ENCODE measurements around the gene AHRR. TPM values are rescaled to one million over a fixed set of nuclear protein-coding genes. Genes with fewer than 3 reads are reported as not detected.

Gene AHRR
- total RNA-seq, 1 experiment from 2014 or later = 1.3 TPM

DNA sequence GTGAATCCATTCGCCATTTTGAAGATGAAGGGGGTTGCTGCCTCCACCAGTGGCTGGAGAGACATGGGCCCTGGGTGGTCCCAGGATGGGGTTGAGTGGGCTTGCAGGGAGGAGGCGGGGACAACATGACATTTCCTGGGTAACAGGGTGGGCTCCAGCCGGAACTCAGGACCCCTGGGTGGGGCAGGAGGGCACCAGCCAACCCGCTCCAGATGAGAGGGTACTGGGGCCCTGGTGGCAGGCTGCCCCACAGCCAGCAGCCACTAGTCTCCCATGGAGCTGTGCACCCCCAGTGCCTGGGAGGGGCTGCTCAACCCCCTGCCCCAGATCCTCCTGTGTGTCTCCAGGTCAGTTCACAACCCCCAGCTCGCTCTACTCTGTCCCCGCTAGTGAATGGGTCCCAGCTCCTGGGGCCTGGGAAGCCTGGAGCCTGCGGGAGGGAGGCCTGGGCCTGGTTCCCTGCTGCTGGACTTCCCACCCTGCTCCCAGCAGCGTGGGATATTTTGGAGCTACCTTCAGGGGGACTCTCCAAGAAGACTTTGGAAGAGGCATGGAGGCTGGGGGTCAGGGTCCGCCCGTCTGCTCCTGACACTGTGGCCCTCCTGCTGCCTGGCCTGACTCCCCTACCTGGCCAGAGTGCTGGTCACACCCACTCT, 55.9 kb downstream of the AHRR start:
- peaks cover 3% of the 10 kb centered on the region for H3K4me1 Mint-ChIP-seq (ENCODE audit: low read depth, unreplicated experiment)
- H3K9me3 Mint-ChIP-seq (ENCODE audit: low read depth, unreplicated experiment) = peaks cover 2% of the 10 kb centered on the region
- no peak overlapping the region for H3K4me3 Mint-ChIP-seq (ENCODE audit: low read depth, unreplicated experiment)
- intact Hi-C loops (cut with micrococcal nuclease; ENCODE audit: unreplicated experiment) = no loop called here
- CTCF ChIA-PET = interaction anchor here (0.6 kb wide), 1 partner anchor 488 kb away, joined by 10 read pairs; no protein-coding TSS in a partner anchor
- H3K27me3 Mint-ChIP-seq (ENCODE audit: unreplicated experiment) = no peaks in the 10 kb centered on the region
- BruUV-seq (replicated peaks) = no TSS peak
- no peak for DNase-seq
- H3K27ac Mint-ChIP-seq (ENCODE audit: unreplicated experiment) = no peak overlapping the region
- no peaks in the 10 kb centered on the region for H3K36me3 Mint-ChIP-seq (ENCODE audit: insufficient read depth, unreplicated experiment)
- TF ChIP-seq, protein P1, sequence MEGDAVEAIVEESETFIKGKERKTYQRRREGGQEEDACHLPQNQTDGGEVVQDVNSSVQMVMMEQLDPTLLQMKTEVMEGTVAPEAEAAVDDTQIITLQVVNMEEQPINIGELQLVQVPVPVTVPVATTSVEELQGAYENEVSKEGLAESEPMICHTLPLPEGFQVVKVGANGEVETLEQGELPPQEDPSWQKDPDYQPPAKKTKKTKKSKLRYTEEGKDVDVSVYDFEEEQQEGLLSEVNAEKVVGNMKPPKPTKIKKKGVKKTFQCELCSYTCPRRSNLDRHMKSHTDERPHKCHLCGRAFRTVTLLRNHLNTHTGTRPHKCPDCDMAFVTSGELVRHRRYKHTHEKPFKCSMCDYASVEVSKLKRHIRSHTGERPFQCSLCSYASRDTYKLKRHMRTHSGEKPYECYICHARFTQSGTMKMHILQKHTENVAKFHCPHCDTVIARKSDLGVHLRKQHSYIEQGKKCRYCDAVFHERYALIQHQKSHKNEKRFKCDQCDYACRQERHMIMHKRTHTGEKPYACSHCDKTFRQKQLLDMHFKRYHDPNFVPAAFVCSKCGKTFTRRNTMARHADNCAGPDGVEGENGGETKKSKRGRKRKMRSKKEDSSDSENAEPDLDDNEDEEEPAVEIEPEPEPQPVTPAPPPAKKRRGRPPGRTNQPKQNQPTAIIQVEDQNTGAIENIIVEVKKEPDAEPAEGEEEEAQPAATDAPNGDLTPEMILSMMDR (IDR thresholded peaks at IDR 0.05; ENCODE audit: unreplicated experiment) = no peak

DNA sequence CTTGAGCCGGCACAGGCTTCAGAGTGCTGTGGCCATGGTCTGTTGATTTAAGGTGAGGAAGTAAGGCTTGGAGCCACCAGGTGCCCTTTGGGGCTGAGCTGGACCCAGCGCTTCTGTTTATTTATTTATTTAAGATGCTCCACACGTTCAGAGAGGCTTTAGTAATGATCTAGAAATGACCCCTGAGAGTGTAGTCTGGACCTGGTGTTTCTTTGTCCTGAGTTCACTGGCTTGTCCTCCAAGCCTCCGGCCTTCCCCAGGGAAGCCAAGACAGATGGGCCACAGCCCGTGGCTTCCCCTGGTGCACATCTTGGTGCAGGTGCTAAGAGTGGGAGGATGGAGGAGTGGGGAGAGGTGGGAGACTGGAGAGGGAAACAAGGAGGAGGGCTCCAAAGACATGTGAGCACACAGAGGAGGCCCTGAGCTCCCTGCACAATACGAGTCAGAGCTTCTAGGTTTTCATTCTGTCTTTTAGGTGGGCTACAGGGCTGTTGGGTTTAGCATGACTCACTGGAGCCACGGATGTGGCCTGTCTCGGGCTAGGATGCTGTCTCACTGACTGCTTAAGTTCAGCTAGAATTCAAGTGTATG, 56.9 kb downstream of the AHRR start:
- Mint-ChIP-seq H3K36me3 (ENCODE audit: insufficient read depth, unreplicated experiment) (no peaks in the 10 kb centered on the region), H3K4me1 (ENCODE audit: low read depth, unreplicated experiment) (no peaks in the 10 kb centered on the region), H3K9me3 (ENCODE audit: low read depth, unreplicated experiment) (peaks cover 3% of the 10 kb centered on the region), H3K4me3 (ENCODE audit: low read depth, unreplicated experiment) (no peak overlapping the region), H3K27ac (ENCODE audit: unreplicated experiment) (no peak overlapping the region), H3K27me3 (ENCODE audit: unreplicated experiment) (no peaks in the 10 kb centered on the region)
- intact Hi-C loops (cut with micrococcal nuclease; ENCODE audit: unreplicated experiment) = no loop called here
- CTCF ChIA-PET = no interaction called here
- no TSS peak for BruUV-seq (replicated peaks)
- TF ChIP-seq, protein P1 (IDR thresholded peaks at IDR 0.05; ENCODE audit: unreplicated experiment) = no peak
- DNase-seq = no peak

GRCh38 chr5:378976-379742, 57.6 kb downstream of the AHRR start:
- DNase-seq = no peak
- Mint-ChIP-seq H3K27ac (ENCODE audit: unreplicated experiment) (no peak overlapping the region), H3K9me3 (ENCODE audit: low read depth, unreplicated experiment) (peaks cover 6% of the 10 kb centered on the region), H3K4me3 (ENCODE audit: low read depth, unreplicated experiment) (no peak overlapping the region), H3K4me1 (ENCODE audit: low read depth, unreplicated experiment) (no peaks in the 10 kb centered on the region), H3K36me3 (ENCODE audit: insufficient read depth, unreplicated experiment) (no peaks in the 10 kb centered on the region), H3K27me3 (ENCODE audit: unreplicated experiment) (no peaks in the 10 kb centered on the region)
- intact Hi-C loops (cut with micrococcal nuclease; ENCODE audit: unreplicated experiment) = no loop called here
- BruUV-seq (replicated peaks) = no TSS peak
- TF ChIP-seq, protein P1 (IDR thresholded peaks at IDR 0.05; ENCODE audit: unreplicated experiment) = no peak
- CTCF ChIA-PET = no interaction called here

DNA sequence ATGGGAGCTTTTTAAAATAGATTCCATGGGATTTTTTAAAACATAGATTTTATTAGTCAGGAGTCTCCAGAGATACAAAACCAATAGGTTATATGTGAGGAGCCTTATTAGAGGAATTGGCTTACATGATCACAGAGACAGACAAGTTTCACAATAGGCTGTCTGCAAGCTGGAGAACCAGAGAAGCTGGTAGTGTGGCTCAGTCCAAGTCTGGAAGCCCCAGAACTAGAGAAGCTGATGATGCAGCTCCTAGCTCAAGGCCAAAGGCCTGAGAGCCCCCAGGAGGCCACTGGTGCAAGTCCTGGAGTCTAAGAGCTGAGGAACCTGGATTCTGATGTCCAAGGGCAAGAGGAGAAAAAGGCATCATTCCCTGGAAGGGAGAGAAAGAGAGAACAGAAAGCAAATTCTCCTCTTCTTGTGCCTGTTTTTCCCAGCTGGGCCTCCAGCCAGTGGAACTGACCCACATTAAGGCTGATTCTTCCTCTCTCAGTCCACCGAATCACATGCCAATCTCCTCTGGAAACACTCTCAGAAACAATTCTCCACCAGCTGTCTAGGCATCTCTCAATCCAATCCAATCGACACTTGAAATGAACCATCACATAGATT, 59.3 kb downstream of the AHRR start:
- Mint-ChIP-seq H3K36me3 (ENCODE audit: insufficient read depth, unreplicated experiment) (no peaks in the 10 kb centered on the region), H3K27ac (ENCODE audit: unreplicated experiment) (no peak overlapping the region), H3K27me3 (ENCODE audit: unreplicated experiment) (no peaks in the 10 kb centered on the region), H3K9me3 (ENCODE audit: low read depth, unreplicated experiment) (peaks cover 7% of the 10 kb centered on the region), H3K4me3 (ENCODE audit: low read depth, unreplicated experiment) (no peak overlapping the region), H3K4me1 (ENCODE audit: low read depth, unreplicated experiment) (no peaks in the 10 kb centered on the region)
- no TSS peak for BruUV-seq (replicated peaks)
- no peak for DNase-seq
- CTCF ChIA-PET = no interaction called here
- TF ChIP-seq, protein P1 (IDR thresholded peaks at IDR 0.05; ENCODE audit: unreplicated experiment) = no peak
- intact Hi-C loops (cut with micrococcal nuclease; ENCODE audit: unreplicated experiment) = no loop called here

All from Calu3 (cell line).